Endodermal cell (in vitro differentiated cells): ENCODE measurements around the gene COP1. TPM values are rescaled to one million over a fixed set of nuclear protein-coding genes. Genes with fewer than 3 reads are reported as not detected.

Source experiments
- DNase-seq: peaks from one replicate; pipeline ENCODE4 v3.0.0-alpha.2; 2017
- H3K27ac ChIP-seq: 2 replicates; pipeline ENCODE4 v1.5.1; 2013; ENCODE audit warnings: mild to moderate bottlenecking, low read depth, low read length, moderate library complexity
- H3K27me3 ChIP-seq: 2 replicates; pipeline ENCODE4 v1.6.1; 2013; ENCODE audit warnings: mild to moderate bottlenecking, low read length, moderate library complexity; ENCODE audit not compliant: insufficient read depth, control insufficient read depth, poor library complexity, severe bottlenecking
- H3K36me3 ChIP-seq: 2 replicates; pipeline ENCODE4 v1.7.0; 2013; ENCODE audit warnings: mild to moderate bottlenecking, low read length, moderate library complexity; ENCODE audit not compliant: control insufficient read depth, insufficient read depth
- H3K4me1 ChIP-seq: one replicate; pipeline ENCODE4 v1.7.0; 2013; ENCODE audit warnings: low read length; ENCODE audit not compliant: control insufficient read depth, insufficient read depth
- H3K4me3 ChIP-seq: 2 replicates; pipeline ENCODE4 v1.5.1; 2013; ENCODE audit warnings: mild to moderate bottlenecking, low read length, moderate library complexity
- H3K9ac ChIP-seq: 2 replicates; pipeline ENCODE4 v1.6.1; 2013; ENCODE audit warnings: mild to moderate bottlenecking, low read length, moderate library complexity; ENCODE audit not compliant: poor library complexity, severe bottlenecking; ENCODE audit errors: extremely low read depth
- H3K9me3 ChIP-seq: 2 replicates; pipeline ENCODE4 v1.6.1; 2013; ENCODE audit warnings: mild to moderate bottlenecking, low read length, moderate library complexity; ENCODE audit not compliant: control insufficient read depth
- H3K27ac Mint-ChIP-seq: 2 replicates; pipeline ENCODE4 v1.8.0; 2020; ENCODE audit warnings: mixed read lengths
- H3K27me3 Mint-ChIP-seq: 2 replicates; pipeline ENCODE4 v1.8.0; 2021; ENCODE audit warnings: mild to moderate bottlenecking, mixed read lengths; ENCODE audit not compliant: insufficient read depth
- H3K36me3 Mint-ChIP-seq: 2 replicates; pipeline ENCODE4 v1.8.0; 2020; ENCODE audit warnings: low read depth, mixed read lengths
- H3K4me1 Mint-ChIP-seq: 2 replicates; pipeline ENCODE4 v1.8.0; 2020; ENCODE audit warnings: mixed read lengths
- H3K4me3 Mint-ChIP-seq: 2 replicates; pipeline ENCODE4 v1.8.0; 2020; ENCODE audit warnings: mild to moderate bottlenecking, moderate library complexity, mixed read lengths
- H3K9me3 Mint-ChIP-seq: 2 replicates; pipeline ENCODE4 v1.8.0; 2020; ENCODE audit warnings: mild to moderate bottlenecking, mixed read lengths
- CTCF ChIP-seq: fragments of 200-600 bp; sonication (generic); conservative IDR thresholded peaks from 2 replicates; pipeline ENCODE4 v1.5.0; 2021; ENCODE audit warnings: antibody characterized with exemption, mild to moderate bottlenecking
- WGBS, 2 experiments: methylation state at CpG; one replicate each; pipeline versions ENCODE4 v1.1.5 to v1.1.7; 2013; ENCODE audit warnings: missing lambda C conversion rate in 2 of 2, mixed read lengths in 1 of 2; ENCODE audit not compliant: insufficient coverage in 1 of 2, insufficient read length in 1 of 2; 5-methylcytosine and 5-hydroxymethylcytosine counted together
- total RNA-seq, 2 donors: library from RNA; stranded (reverse); fragmentation: NEBNext Ultra II Directional in 1 of 2; extraction: Animal tissue kit (Norgen Biotek cat#: 25700) in 1 of 2; gene quantifications; 2 replicates in 1 of 2; 3 replicates in 1 of 2; pipeline ENCODE4 v1.2.1, GENCODE V29; 2021

Gene COP1
- total RNA-seq, 2 donors from 2014 or later, result 70.1 to 70.6 TPM

GRCh38 chr1:176141449-176141848 is 65.6 kb downstream of the COP1 start:
- no peaks in the 10 kb centered on the region for H3K4me1 ChIP-seq
- Mint-ChIP-seq H3K4me3 (no peak overlapping the region), H3K27me3 (no peaks in the 10 kb centered on the region), H3K36me3 (peaks cover 40% of the 10 kb centered on the region), H3K4me1 (peaks cover 11% of the 10 kb centered on the region), H3K9me3 (peaks cover 3% of the 10 kb centered on the region), H3K27ac (no peak overlapping the region)
- no peak for TF ChIP-seq CTCF
- H3K36me3 ChIP-seq, result peaks cover 25% of the 10 kb centered on the region
- H3K4me3 ChIP-seq, result no peak overlapping the region
- H3K9me3 ChIP-seq, result peaks cover 14% of the 10 kb centered on the region
- 100% methylated on average over 1 of the region's 1 CpG; no CpG with 5 or more reads in 1 of the 2 experiments for WGBS, 2 experiments
- H3K27me3 ChIP-seq, result no peaks in the 10 kb centered on the region
- DNase-seq, result no peak
- H3K9ac ChIP-seq, result no peak overlapping the region
- no peak overlapping the region for H3K27ac ChIP-seq

DNA sequence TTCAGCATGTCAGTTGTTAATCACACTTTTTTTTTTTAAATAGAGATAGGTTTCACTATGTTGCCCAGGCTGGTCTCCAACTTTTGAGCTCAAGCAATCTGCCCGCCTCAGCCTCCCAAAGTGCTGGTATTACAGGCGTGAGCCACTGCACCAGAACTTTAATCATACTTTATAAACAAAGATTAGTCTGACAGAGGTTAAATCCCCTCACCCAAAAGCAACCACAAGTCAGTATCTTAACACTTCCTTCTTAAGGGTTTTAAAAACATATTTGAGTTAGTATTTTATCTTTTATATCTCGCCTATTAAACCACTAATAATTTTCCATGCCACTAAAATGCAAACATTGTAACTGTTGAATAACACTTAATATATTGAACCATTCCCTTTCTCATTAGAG is 70.2 kb downstream of the COP1 start:
- Histone ChIP-seq H3K9me3 (no peaks in the 10 kb centered on the region), H3K9ac (no peak overlapping the region), H3K4me1 (no peaks in the 10 kb centered on the region), H3K27me3 (no peaks in the 10 kb centered on the region), H3K27ac (no peak overlapping the region), H3K4me3 (no peak overlapping the region), H3K36me3 (peaks cover 23% of the 10 kb centered on the region)
- TF ChIP-seq CTCF, result no peak
- Mint-ChIP-seq H3K27ac (no peak overlapping the region), H3K4me1 (peaks cover 11% of the 10 kb centered on the region), H3K4me3 (no peak overlapping the region), H3K27me3 (no peaks in the 10 kb centered on the region), H3K9me3 (no peaks in the 10 kb centered on the region), H3K36me3 (peaks cover 22% of the 10 kb centered on the region)
- DNase-seq, result no peak
- 89% methylated on average over 3 of the region's 3 CpGs; no CpG with 5 or more reads in 1 of the 2 experiments for WGBS, 2 experiments

DNA sequence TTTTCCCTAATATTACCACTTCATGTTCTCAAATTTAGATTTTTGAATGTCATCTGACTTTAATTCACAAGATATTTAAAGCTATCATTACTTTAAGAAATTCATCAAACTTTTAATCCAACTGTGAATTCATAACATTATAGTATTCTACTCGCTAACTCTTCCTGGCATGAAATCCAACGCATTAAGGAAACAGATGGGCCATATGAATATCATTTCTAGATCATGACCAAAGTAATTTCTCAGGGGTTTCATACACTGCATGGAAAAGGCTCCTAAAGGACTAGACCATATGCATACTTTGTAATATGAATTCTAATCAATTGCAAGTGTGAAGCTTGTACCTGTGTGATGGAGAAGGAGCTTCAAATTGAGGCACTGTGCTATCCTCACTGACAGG is 72.4 kb downstream of the COP1 start:
- Mint-ChIP-seq H3K36me3 (peaks cover 18% of the 10 kb centered on the region), H3K4me1 (peaks cover 15% of the 10 kb centered on the region), H3K27ac (no peak overlapping the region), H3K9me3 (no peaks in the 10 kb centered on the region), H3K4me3 (no peak overlapping the region), H3K27me3 (no peaks in the 10 kb centered on the region)
- no peak for TF ChIP-seq CTCF
- no peak overlapping the region for H3K9ac ChIP-seq
- 96 to 100% methylated on average over 2 of the region's 2 CpGs for WGBS, 2 experiments
- no peak overlapping the region for H3K27ac ChIP-seq
- no peak for DNase-seq
- H3K27me3 ChIP-seq, result no peaks in the 10 kb centered on the region
- H3K4me1 ChIP-seq, result no peaks in the 10 kb centered on the region
- H3K4me3 ChIP-seq, result no peak overlapping the region
- H3K36me3 ChIP-seq, result peaks cover 23% of the 10 kb centered on the region
- H3K9me3 ChIP-seq, result no peaks in the 10 kb centered on the region
